Tibial artery (tissue), 4 donors: ENCODE measurements around the gene CSF2.

Source experiments
- DNase-seq, 2 donors: peaks; one replicate each; pipeline ENCODE4 v3.0.0-alpha.2; 2019
- H3K27ac ChIP-seq, 2 donors: fragments of 200-600 bp; sonication (generic) in 1 of 2; 1 replicate in 1 of 2; 2 replicates in 1 of 2; pipeline ENCODE4 v1.5.1; 2018 to 2019; ENCODE audit warnings: mild to moderate bottlenecking in 1 of 2
- H3K27me3 ChIP-seq, 2 donors: fragments of 200-600 bp; sonication (generic) in 1 of 2; one replicate each; pipeline versions ENCODE4 v1.5.1 to v1.6.0; 2016 to 2019
- H3K36me3 ChIP-seq, 3 donors: fragments of 200-600 bp; sonication (generic) in 2 of 3; one replicate each; pipeline ENCODE4 v1.5.1; 2016 to 2019; ENCODE audit warnings: mild to moderate bottlenecking in 2 of 3
- H3K4me1 ChIP-seq, 4 donors: fragments of 200-600 bp; sonication (generic) in 2 of 4; 1 replicate in 3 of 4; 2 replicates in 1 of 4; pipeline ENCODE4 v1.5.1; 2016 to 2019
- H3K4me3 ChIP-seq, 2 donors: fragments of 200-600 bp; sonication (generic) in 1 of 2; 1 replicate in 1 of 2; 2 replicates in 1 of 2; pipeline ENCODE4 v1.5.1; 2018 to 2019; ENCODE audit warnings: mild to moderate bottlenecking in 2 of 2
- H3K9me3 ChIP-seq, 3 donors: fragments of 200-600 bp; sonication (generic) in 1 of 3; one replicate each; pipeline ENCODE4 v1.5.1; 2016 to 2019
- intact Hi-C: fragments of 100-400 bp; cut with DNase I; formaldehyde crosslinking; loops from one replicate; pipeline ENCODE4 v1.15.0; 2023; ENCODE audit warnings: low total_unique reads
- TF ChIP-seq, protein P1 (sequence below), 2 experiments: fragments of 200-600 bp in 1 of 2; fragments of 450-650 bp in 1 of 2; IDR thresholded peaks; one replicate each; pipeline ENCODE4 v1.5.1; 2017 to 2019; ENCODE audit warnings: antibody characterized with exemption in 2 of 2, mild to moderate bottlenecking in 1 of 2, moderate library complexity in 1 of 2

The CSF2 gene

DNA sequence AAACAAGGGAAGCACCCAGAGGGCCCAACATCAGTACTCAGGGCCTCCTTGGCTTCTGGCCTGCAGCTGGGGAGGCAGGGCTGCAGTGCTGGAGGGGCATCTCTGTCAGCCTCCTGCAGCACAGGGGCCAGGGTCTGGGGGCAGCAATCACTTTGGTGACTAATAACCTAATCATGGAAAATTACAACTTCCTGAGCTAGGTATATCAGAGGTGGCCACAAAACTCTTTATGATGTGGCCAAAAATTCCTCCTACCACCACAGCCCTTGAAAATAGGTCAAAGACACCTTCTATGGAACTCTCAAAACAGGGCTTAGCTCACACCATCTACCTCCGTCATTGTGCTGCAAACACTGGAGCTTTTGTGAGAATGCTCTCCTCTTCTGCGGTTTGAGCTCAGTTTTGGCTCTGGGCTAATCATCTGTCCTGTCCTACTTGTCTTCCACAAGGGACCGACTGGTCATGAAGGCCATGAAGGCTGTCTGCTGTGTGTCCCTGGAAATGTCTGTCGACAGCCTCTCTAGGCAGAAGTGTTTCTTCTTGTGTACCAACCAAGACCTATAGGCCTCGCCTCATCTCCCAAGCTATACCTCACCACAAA, 28.6 kb downstream of the CSF2 start:
- TF ChIP-seq, protein P1, sequence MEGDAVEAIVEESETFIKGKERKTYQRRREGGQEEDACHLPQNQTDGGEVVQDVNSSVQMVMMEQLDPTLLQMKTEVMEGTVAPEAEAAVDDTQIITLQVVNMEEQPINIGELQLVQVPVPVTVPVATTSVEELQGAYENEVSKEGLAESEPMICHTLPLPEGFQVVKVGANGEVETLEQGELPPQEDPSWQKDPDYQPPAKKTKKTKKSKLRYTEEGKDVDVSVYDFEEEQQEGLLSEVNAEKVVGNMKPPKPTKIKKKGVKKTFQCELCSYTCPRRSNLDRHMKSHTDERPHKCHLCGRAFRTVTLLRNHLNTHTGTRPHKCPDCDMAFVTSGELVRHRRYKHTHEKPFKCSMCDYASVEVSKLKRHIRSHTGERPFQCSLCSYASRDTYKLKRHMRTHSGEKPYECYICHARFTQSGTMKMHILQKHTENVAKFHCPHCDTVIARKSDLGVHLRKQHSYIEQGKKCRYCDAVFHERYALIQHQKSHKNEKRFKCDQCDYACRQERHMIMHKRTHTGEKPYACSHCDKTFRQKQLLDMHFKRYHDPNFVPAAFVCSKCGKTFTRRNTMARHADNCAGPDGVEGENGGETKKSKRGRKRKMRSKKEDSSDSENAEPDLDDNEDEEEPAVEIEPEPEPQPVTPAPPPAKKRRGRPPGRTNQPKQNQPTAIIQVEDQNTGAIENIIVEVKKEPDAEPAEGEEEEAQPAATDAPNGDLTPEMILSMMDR (IDR thresholded peaks at IDR 0.05) = no peak
- no peak for DNase-seq

DNA sequence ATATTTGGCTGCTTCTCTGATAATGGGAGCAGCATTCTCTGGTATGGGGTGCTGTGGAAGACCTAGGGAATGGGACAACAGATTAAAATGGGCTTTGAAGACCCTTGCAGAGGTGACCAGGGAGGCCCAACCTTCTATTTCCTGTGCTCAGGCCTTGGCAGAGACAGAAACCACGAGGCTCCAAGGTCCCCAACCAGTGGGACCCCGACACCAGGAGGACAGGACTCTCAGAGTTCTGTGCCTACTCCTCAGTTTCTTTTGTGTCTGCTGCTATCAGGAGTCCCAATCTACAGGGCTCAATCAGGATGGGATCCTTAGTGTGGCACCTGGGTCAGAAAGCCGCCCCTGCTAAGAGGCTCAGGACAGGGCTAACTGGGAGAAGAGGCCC, 29.3 kb downstream of the CSF2 start:
- no peak for DNase-seq
- intact Hi-C loops = no loop called here
- Histone ChIP-seq H3K4me3 (no peak overlapping the region), H3K9me3 (no peaks in the 10 kb centered on the region), H3K27ac (peak overlapping the region; percentile 56 to 71), H3K4me1 (peaks cover 0 to 34% (median 19%) of the 10 kb centered on the region in 4 donors), H3K27me3 (no peaks in the 10 kb centered on the region), H3K36me3 (no peaks in the 10 kb centered on the region)
- TF ChIP-seq, protein P1 (IDR thresholded peaks at IDR 0.05) = no peak

More for the DNA sequence above, 28.6 kb downstream of the CSF2 start:
- no peaks in the 10 kb centered on the region for H3K36me3 ChIP-seq
- no peak overlapping the region for H3K4me3 ChIP-seq
- H3K9me3 ChIP-seq = no peaks in the 10 kb centered on the region
- no peaks in the 10 kb centered on the region for H3K27me3 ChIP-seq
- intact Hi-C loops = no loop called here
- H3K4me1 ChIP-seq = peaks cover 0 to 34% (median 19%) of the 10 kb centered on the region in 4 donors
- no peak overlapping the region for H3K27ac ChIP-seq

DNA sequence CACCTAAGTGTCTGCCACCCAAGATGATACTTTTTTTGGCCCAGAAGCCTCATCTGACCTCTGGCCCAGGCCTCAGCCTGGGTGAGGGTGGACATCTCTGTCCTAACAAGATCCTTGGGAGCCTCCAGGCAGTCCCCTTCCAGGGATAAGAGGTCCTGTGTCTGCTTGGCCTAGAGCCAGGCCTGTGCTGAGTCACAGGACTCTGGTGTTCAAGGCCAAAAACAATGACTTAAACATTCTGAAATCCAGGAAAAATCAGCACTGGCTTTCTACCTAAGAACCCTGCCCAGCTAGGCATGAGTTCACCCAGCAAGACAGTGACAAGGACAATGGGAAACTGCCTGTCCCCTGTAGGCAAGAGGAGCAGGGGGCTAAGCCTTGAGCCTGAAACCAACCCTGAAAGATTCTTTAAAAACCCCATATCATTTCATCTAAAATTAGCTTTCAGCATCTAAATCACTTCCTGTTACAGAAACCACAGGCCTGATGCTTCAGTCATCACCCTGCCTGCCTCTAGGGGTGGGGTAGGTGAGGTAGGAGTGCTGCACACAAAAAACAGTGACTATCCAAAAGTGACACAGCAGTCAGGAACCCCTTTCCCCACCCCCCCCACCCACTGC, 29.9 kb downstream of the CSF2 start:
- intact Hi-C loops = no loop called here
- no peaks in the 10 kb centered on the region for H3K36me3 ChIP-seq
- no peaks in the 10 kb centered on the region for H3K9me3 ChIP-seq
- TF ChIP-seq, protein P1 (IDR thresholded peaks at IDR 0.05) = no peak
- no peaks in the 10 kb centered on the region for H3K27me3 ChIP-seq
- DNase-seq = peak; percentile 90 to 94
- peaks cover 0 to 34% (median 19%) of the 10 kb centered on the region in 4 donors for H3K4me1 ChIP-seq
- no peak overlapping the region for H3K4me3 ChIP-seq
- peak overlapping the region; percentile 56 to 71 for H3K27ac ChIP-seq

DNA sequence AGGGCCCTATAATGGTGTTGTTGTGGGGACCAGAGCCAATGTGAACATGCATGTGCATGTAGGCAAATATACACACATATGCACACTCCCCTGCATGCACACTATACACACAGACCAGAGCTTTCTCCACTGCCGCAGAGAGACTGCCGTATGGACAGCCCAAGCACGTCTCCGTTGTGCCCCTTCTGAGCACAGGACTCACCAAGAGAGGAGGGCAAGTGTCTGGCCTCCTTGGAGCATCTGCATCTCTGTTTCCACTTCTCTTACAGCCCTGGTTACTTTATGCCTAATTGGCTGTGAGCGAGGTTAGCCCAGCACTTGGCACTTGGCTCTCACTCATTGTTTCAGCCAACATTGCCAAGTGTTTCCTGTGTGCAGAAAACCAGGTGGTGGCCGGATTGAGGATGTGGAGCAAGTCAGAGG, 30.4 kb downstream of the CSF2 start:
- Histone ChIP-seq H3K36me3 (no peaks in the 10 kb centered on the region), H3K27ac (peak overlapping the region; percentile 56 to 71), H3K27me3 (no peaks in the 10 kb centered on the region), H3K4me3 (no peak overlapping the region), H3K4me1 (peaks cover 0 to 34% (median 19%) of the 10 kb centered on the region in 4 donors), H3K9me3 (no peaks in the 10 kb centered on the region)
- TF ChIP-seq, protein P1 (IDR thresholded peaks at IDR 0.05) = no peak
- intact Hi-C loops = no loop called here
- DNase-seq = no peak

DNA sequence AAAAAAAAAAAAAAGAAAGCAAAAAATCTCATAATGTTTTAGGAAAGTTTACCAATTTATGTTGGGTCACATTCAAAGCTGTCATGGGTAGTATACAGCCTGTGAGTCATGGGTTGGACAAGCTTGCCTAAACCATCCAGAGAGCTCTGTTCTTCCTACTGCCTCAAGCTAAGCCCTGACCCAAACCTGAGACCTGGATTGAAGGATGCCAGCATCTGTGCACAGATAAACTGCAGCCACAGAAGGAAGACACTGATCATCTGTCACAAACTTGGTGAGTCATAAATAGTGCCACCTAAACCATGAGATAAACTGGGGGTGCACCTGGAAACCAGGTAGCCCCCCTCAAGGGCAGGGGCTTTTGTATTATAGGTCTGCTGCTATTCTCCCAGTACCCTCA, 31.0 kb downstream of the CSF2 start:
- Histone ChIP-seq H3K4me1 (peaks cover 0 to 34% (median 19%) of the 10 kb centered on the region in 4 donors), H3K36me3 (no peaks in the 10 kb centered on the region), H3K9me3 (no peaks in the 10 kb centered on the region), H3K4me3 (no peak overlapping the region), H3K27me3 (no peaks in the 10 kb centered on the region), H3K27ac (peak overlapping the region in 1 of 2 donors; percentile 36)
- TF ChIP-seq, protein P1 (IDR thresholded peaks at IDR 0.05) = no peak
- intact Hi-C loops = no loop called here
- DNase-seq = no peak
